Calu3 (cell line): Measurements from ENCODE around the gene PYGO2. TPM values are rescaled to one million over a fixed set of nuclear protein-coding genes. Genes with fewer than 3 reads are reported as not detected.

Experiments used
- Bru-seq: library from RNA; stranded (reverse); fragments of 400-500 nt; gene quantifications from one replicate; lab custom pipeline; 2021; lab: Mats Ljungman, UMichigan
- BruChase-seq, 2 experiments: library from RNA; stranded (reverse); fragments of 400-500 nt; gene quantifications; one replicate each; lab custom pipeline; 2021; lab: Mats Ljungman, UMichigan
- BruUV-seq: library from RNA; stranded (reverse); fragments of 400-500 nt; replicated peaks from 2 replicates; lab custom pipeline; 2021; lab: Mats Ljungman, UMichigan
- CTCF ChIA-PET: fragments of 300-600 bp; sonication (Branson Sonifier 250); formaldehyde crosslinking; loops from one replicate; lab custom pipeline; 2022; ENCODE audit warnings: antibody characterized with exemption; lab: Charles Lee
- DNase-seq: peaks from one replicate; pipeline ENCODE4 v3.0.0; 2022
- H3K27ac Mint-ChIP-seq: one replicate; pipeline ENCODE4 v1.8.0; 2022; ENCODE audit warnings: mixed read lengths; ENCODE audit not compliant: unreplicated experiment
- H3K27me3 Mint-ChIP-seq: one replicate; pipeline ENCODE4 v1.8.0; 2022; ENCODE audit warnings: mixed read lengths; ENCODE audit not compliant: unreplicated experiment
- H3K36me3 Mint-ChIP-seq: one replicate; pipeline ENCODE4 v1.8.0; 2022; ENCODE audit warnings: mild to moderate bottlenecking, moderate library complexity, mixed read lengths; ENCODE audit not compliant: insufficient read depth, unreplicated experiment
- H3K4me1 Mint-ChIP-seq: one replicate; pipeline ENCODE4 v1.8.0; 2022; ENCODE audit warnings: mild to moderate bottlenecking, low read depth, mixed read lengths; ENCODE audit not compliant: unreplicated experiment
- H3K4me3 Mint-ChIP-seq: one replicate; pipeline ENCODE4 v1.8.0; 2022; ENCODE audit warnings: mild to moderate bottlenecking, low read depth, moderate library complexity, mixed read lengths; ENCODE audit not compliant: unreplicated experiment
- H3K9me3 Mint-ChIP-seq: one replicate; pipeline ENCODE4 v1.8.0; 2022; ENCODE audit warnings: low read depth, mixed read lengths; ENCODE audit not compliant: unreplicated experiment
- intact Hi-C: fragments of 100-400 bp; cut with micrococcal nuclease; formaldehyde crosslinking; loops from one replicate; pipeline ENCODE4 v1.10.0; 2022; ENCODE audit not compliant: unreplicated experiment
- long read RNA-seq: library from polyadenylated mRNA; stranded (forward); transcript quantifications from one replicate; pipeline ENCODE4 v2.0.0, GENCODE V29; 2022
- total RNA-seq: library from RNA; stranded (reverse); gene quantifications from 2 replicates; pipeline ENCODE4 v1.2.3, GENCODE V29; 2022
- TF ChIP-seq, protein P1 (sequence below): fragments of 200-600 bp; IDR thresholded peaks from one replicate; pipeline ENCODE4 v1.8.0; 2022; ENCODE audit warnings: antibody characterized with exemption; ENCODE audit not compliant: unreplicated experiment

Gene PYGO2, protein sequence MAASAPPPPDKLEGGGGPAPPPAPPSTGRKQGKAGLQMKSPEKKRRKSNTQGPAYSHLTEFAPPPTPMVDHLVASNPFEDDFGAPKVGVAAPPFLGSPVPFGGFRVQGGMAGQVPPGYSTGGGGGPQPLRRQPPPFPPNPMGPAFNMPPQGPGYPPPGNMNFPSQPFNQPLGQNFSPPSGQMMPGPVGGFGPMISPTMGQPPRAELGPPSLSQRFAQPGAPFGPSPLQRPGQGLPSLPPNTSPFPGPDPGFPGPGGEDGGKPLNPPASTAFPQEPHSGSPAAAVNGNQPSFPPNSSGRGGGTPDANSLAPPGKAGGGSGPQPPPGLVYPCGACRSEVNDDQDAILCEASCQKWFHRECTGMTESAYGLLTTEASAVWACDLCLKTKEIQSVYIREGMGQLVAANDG
- total RNA-seq (43.6 and 45.6 TPM in 2 replicates), Bru-seq, nascent RNA (percentile 87 among the genes with signal in this experiment), BruChase-seq, experiment 1, labeled RNA remaining after a 6-hour chase (percentile 94 among the genes with signal in this experiment), BruChase-seq, experiment 2, labeled RNA remaining after a 2-hour chase (percentile 98 among the genes with signal in this experiment)
- long read RNA-seq, transcript PYGO2-202 (3 exons, 3,146 nt), result major isoform, 18 of 32 reads
- long read RNA-seq, partial matches to known transcripts, result 2 of 32 reads
- long read RNA-seq, other reads (novel, unspliced or antisense), result 10 of 32 reads

DNA sequence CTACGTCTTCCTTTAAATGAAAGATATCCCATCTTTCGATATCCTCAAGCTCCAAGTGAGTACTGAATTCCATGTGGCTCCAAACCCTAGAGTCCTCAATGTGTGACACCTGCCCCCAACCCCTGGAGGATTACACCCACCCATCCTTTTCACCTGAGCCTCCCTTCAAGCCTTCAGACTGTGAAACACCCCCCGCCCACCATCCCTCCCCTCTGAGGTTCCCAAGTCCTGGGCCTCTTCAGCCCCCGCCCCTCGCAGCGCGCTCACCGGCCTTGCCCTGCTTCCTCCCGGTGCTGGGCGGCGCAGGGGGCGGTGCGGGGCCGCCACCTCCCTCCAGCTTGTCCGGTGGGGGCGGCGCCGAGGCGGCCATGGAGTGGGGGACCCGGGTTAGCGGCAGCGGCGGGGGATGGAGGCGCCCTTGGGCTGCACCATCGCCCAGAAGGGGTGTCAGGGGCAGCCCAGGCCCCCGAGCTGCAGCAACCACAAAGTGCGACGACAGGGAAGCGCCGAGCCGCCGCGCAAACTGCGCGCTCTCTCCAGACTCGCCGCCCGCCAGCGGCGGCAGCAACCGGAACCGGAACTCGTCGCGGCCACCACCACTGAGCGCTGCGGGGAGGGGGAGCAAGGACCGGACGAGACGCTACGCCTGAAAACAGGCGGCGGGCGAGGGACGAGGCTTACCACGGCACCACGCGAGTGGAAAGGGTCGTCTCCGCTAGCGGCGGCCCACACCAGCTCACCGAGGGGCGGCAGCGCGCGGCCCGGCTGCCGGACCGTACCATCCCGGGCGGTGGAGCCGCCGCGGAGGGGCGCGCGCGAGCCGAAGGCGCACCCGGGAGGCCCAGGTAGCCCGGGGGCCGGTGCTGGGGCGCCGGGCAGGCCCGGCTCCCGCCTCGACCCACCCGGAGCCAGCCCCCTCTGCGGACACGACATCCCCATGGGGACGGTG is at the start of gene PYGO2:
Gene PYGO2 (minus strand): TSS at position 576 of the 949 bp plus-strand sequence. CDS start 206 bp downstream, at position 370.
- intact Hi-C loops, result no loop called here
- H3K4me3 Mint-ChIP-seq, result peak within 1 kb of the TSS; percentile 85
- H3K4me1 Mint-ChIP-seq, result peaks cover 45% of the 10 kb centered on the region
- BruUV-seq, result no TSS peak
- TF ChIP-seq, protein P1, sequence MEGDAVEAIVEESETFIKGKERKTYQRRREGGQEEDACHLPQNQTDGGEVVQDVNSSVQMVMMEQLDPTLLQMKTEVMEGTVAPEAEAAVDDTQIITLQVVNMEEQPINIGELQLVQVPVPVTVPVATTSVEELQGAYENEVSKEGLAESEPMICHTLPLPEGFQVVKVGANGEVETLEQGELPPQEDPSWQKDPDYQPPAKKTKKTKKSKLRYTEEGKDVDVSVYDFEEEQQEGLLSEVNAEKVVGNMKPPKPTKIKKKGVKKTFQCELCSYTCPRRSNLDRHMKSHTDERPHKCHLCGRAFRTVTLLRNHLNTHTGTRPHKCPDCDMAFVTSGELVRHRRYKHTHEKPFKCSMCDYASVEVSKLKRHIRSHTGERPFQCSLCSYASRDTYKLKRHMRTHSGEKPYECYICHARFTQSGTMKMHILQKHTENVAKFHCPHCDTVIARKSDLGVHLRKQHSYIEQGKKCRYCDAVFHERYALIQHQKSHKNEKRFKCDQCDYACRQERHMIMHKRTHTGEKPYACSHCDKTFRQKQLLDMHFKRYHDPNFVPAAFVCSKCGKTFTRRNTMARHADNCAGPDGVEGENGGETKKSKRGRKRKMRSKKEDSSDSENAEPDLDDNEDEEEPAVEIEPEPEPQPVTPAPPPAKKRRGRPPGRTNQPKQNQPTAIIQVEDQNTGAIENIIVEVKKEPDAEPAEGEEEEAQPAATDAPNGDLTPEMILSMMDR, result peak; percentile 84
- H3K27ac Mint-ChIP-seq, result peak within 1 kb of the TSS; percentile 92
- H3K9me3 Mint-ChIP-seq, result no peaks in the 10 kb centered on the region
- DNase-seq, result peak; percentile 91
- H3K27me3 Mint-ChIP-seq, result no peaks in the 10 kb centered on the region
- H3K36me3 Mint-ChIP-seq, result peaks cover 86% of the 10 kb centered on the region
- CTCF ChIA-PET, result interaction anchor here (0.6 to 1.8 kb wide), 14 partner anchors 9 to 211 kb away, joined by 3 to 15 read pairs (median 4); partner anchors contain the start of genes ADAM15, KRTCAP2, LENEP and SHC1

DNA sequence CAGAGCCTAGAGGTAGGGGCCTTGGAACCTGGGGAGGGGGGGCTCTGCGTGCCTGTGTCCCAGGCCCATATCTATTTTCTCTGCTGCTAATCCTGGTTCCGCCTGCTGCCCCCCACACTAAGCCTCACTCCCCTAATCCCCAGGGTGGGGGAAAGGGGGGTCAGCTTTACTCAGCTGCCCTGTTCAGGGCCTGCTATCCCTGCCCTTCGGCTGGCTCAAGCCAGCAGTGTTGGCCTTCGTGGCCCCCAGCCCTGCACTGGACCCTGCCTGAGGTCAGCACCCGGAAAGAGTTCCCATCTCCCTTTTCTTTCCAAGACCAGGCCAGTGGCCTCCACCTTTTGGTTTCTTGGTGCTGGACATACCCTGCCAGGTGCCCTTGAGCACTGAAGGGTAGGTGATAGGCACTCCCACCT is 49.4 kb upstream of the PYGO2 start:
- no TSS peak for BruUV-seq
- CTCF ChIA-PET, result no interaction called here
- Mint-ChIP-seq H3K36me3 (peaks cover 17% of the 10 kb centered on the region), H3K27ac (no peak overlapping the region), H3K9me3 (no peaks in the 10 kb centered on the region), H3K27me3 (no peaks in the 10 kb centered on the region), H3K4me3 (no peak overlapping the region), H3K4me1 (peaks cover 25% of the 10 kb centered on the region)
- TF ChIP-seq, protein P1, result no peak
- intact Hi-C loops, result no loop called here
- DNase-seq, result no peak

GRCh38 chr1:155010211-155010918 is 48.8 kb upstream of the PYGO2 start:
- CTCF ChIA-PET, result interaction anchor here (0.7 to 0.8 kb wide), 2 partner anchors 9 kb away, joined by 3 read pairs; no protein-coding TSS in a partner anchor
- TF ChIP-seq, protein P1, result no peak

More at GRCh38 chr1:155010211-155010918, 48.8 kb upstream of the PYGO2 start:
- no peak overlapping the region for H3K27ac Mint-ChIP-seq
- no peaks in the 10 kb centered on the region for H3K9me3 Mint-ChIP-seq
- H3K27me3 Mint-ChIP-seq, result no peaks in the 10 kb centered on the region
- H3K4me1 Mint-ChIP-seq, result peaks cover 31% of the 10 kb centered on the region
- intact Hi-C loops, result no loop called here
- H3K36me3 Mint-ChIP-seq, result peaks cover 11% of the 10 kb centered on the region
- no TSS peak for BruUV-seq
- no peak overlapping the region for H3K4me3 Mint-ChIP-seq
- no peak for DNase-seq
